Stomach smooth muscle (tissue), 2 donors: ENCODE data around the gene SYNRG.

Experiments
- H3K27ac ChIP-seq: one replicate; pipeline ENCODE4 v1.7.0; 2013; ENCODE audit warnings: mild to moderate bottlenecking, low read length, inconsistent platforms
- H3K27me3 ChIP-seq, 2 donors: one replicate each; pipeline ENCODE4 v1.7.0; 2013; ENCODE audit warnings: low read length in 2 of 2; ENCODE audit not compliant: insufficient read depth in 2 of 2, control insufficient read depth in 1 of 2
- H3K36me3 ChIP-seq, 2 donors: one replicate each; pipeline ENCODE4 v1.7.0; 2013; ENCODE audit warnings: low read length in 2 of 2; ENCODE audit not compliant: control insufficient read depth in 2 of 2, insufficient read depth in 2 of 2
- H3K4me1 ChIP-seq: one replicate; pipeline ENCODE4 v1.7.0; 2013; ENCODE audit warnings: low read length; ENCODE audit not compliant: control insufficient read depth, insufficient read depth
- H3K4me3 ChIP-seq, 2 donors: one replicate each; pipeline ENCODE4 v1.7.0; 2013; ENCODE audit warnings: low read length in 2 of 2
- H3K9ac ChIP-seq, 2 donors: one replicate each; pipeline ENCODE4 v1.7.0; 2013; ENCODE audit warnings: low read length in 2 of 2, mild to moderate bottlenecking in 1 of 2
- H3K9me3 ChIP-seq, 2 donors: one replicate each; pipeline ENCODE4 v1.7.0; 2013; ENCODE audit warnings: low read length in 2 of 2; ENCODE audit not compliant: control insufficient read depth in 2 of 2
- donor health status: healthy.
- donor health status: Pancreatic carcinoma.

Gene SYNRG

DNA sequence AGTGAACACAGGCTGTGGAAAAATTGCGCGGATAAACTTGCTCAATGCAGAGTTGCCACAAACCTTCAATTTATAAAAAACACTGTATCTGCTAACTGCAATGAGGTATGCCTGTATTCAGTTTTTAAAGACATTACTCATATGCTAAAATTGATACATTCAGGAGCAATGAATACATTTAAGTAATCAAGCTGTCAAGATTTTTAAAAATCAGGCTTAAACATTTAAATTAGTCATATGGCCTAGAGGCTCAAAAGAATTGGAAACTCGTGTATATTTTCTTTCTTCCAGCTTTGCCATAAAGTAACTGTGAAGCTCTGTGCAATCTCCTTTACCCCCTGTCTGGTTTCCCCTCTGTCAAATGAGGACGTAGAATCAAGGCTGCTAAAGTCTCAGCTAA lies 4.1 kb downstream of the SYNRG start:
- H3K27ac ChIP-seq, result no peak overlapping the region
- no peak overlapping the region for H3K9ac ChIP-seq
- H3K27me3 ChIP-seq, result no peaks in the 10 kb centered on the region
- H3K9me3 ChIP-seq, result no peaks in the 10 kb centered on the region
- H3K36me3 ChIP-seq, result peaks cover 0 to 2% of the 10 kb centered on the region in 2 donors
- H3K4me1 ChIP-seq, result no peaks in the 10 kb centered on the region
- H3K4me3 ChIP-seq, result no peak overlapping the region

DNA sequence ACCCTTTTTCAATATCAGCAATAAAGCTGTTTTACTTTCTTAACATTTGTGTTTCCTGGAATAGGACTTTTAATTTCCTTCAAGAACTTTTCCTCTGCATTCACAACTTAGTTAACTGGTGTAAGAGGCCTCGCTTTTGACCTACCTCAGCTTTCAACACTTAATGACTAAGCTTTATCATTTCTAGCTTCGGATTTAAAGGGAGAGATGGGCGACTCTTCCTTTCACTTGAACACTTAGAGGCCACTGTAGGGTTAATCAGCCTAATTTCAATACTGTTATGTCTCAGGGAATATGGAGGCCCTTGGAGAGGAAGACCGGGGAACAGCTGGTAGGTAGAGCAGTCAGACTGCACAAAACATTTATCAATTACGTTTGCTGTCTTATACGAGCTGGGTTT lies 4.7 kb downstream of the SYNRG start:
- Histone ChIP-seq H3K27ac (no peak overlapping the region), H3K27me3 (no peaks in the 10 kb centered on the region), H3K36me3 (peaks cover 0 to 2% of the 10 kb centered on the region in 2 donors), H3K9ac (no peak overlapping the region), H3K9me3 (no peaks in the 10 kb centered on the region), H3K4me3 (no peak overlapping the region), H3K4me1 (no peaks in the 10 kb centered on the region)

DNA sequence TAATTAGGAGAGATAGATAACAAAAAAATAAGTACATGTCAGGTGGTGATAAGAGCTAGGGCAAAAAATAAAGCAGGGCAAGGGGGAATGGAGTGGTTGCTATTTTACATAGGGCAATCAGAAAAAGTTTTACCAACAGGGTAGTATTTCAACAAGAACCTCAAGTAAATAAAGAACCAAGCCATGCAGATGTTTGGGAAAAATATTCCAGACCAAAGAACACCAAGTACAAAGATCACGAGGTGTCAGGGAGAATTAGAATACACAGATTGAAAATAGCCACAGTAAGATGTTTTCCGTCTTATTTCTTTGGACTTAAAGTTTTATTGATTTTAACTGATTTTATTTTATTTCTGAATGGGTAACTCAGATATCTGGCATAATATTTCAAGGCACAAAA lies 11.1 kb downstream of the SYNRG start:
- H3K4me3 ChIP-seq, result no peak overlapping the region
- H3K27ac ChIP-seq, result no peak overlapping the region
- no peaks in the 10 kb centered on the region for H3K27me3 ChIP-seq
- H3K4me1 ChIP-seq, result no peaks in the 10 kb centered on the region
- no peak overlapping the region for H3K9ac ChIP-seq
- H3K9me3 ChIP-seq, result no peaks in the 10 kb centered on the region
- peaks cover 25 to 28% of the 10 kb centered on the region in 2 donors for H3K36me3 ChIP-seq

DNA sequence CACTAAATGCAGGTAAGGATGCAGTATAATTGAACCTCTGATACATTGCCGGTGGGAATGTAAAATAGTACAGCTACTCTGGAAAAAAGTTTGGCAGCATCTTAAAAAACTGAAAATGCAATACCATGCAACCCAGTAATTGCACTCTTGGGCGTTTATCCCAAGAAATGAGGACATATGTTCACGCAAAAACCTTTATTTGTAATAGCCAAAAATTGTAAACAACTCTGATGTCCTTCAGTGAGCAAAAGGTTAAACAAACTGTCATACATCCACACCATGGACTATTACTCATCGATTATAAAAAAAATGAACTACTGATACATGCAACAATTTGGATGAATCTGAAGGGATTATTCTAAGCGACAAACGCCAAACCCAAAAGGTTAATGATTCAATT lies 16.9 kb downstream of the SYNRG start:
- H3K27me3 ChIP-seq, result no peaks in the 10 kb centered on the region
- H3K36me3 ChIP-seq, result peaks cover 15 to 27% of the 10 kb centered on the region in 2 donors

DNA sequence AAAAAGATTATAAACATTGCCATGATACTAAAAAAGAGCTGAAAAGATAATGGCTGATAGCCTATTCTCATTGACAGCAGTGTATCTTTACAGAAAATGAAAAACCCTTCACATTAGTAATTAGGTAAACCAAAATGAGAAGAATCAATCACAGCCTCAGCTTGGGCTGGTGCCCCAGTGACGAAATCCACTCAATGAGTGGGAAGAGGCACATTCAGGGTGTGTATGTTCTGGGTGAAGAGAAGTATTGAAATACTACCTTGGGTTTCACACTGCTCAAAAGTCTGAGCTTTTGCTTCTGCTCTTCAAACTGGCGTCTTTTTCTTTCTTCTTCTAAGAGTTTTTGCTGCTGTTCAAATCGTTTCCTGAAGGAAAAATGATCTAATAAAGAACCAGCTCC lies 24.2 kb downstream of the SYNRG start:
- Histone ChIP-seq H3K4me1 (no peaks in the 10 kb centered on the region), H3K27me3 (no peaks in the 10 kb centered on the region), H3K4me3 (no peak overlapping the region), H3K9ac (no peak overlapping the region), H3K36me3 (peaks cover 31 to 40% of the 10 kb centered on the region in 2 donors), H3K27ac (no peak overlapping the region), H3K9me3 (no peaks in the 10 kb centered on the region)

More for the DNA sequence above, 16.9 kb downstream of the SYNRG start:
- H3K4me3 ChIP-seq, result no peak overlapping the region
- H3K9ac ChIP-seq, result no peak overlapping the region
- no peak overlapping the region for H3K27ac ChIP-seq
- H3K9me3 ChIP-seq, result no peaks in the 10 kb centered on the region
- no peaks in the 10 kb centered on the region for H3K4me1 ChIP-seq

DNA sequence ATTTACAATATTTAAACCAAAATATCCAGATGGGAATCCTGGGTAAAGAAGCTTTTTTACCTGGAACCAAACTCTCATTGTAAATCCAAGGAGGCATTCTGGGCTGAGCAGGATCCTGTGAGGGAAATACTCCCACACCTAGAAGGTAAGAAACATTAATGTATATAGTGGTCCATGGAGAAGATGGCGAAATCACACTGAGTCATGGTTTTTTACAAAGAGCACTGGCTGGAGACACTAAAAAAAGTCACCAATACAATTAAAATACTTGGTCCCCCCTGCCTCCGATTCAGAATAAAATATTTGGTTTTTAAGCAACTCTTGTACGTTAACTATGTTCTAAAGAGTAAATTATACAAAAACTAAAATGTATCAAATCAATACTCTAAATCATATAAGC lies 32.9 kb downstream of the SYNRG start:
- Histone ChIP-seq H3K36me3 (peaks cover 13 to 14% of the 10 kb centered on the region in 2 donors), H3K9me3 (no peaks in the 10 kb centered on the region), H3K9ac (no peak overlapping the region), H3K4me1 (no peaks in the 10 kb centered on the region), H3K4me3 (no peak overlapping the region), H3K27me3 (no peaks in the 10 kb centered on the region), H3K27ac (no peak overlapping the region)

DNA sequence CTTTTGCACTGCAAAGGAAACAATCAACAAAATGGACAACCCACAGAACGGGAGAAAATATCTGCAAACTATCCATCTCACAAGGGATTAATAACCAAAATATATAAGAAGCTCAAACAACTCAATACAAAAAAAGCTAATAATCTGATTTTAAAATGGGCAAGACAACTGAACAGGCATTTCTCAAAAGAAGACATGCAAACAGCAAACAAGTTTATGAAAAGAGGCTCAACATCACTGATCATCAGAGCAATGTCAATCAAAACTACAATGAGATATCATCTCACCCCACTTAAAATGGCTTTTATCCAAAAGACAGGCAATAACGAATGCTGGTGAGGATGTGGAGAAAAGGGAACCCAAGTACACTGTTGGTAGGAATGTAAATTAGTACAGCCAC lies 34.8 kb downstream of the SYNRG start:
- no peak overlapping the region for H3K4me3 ChIP-seq
- no peak overlapping the region for H3K27ac ChIP-seq
- H3K9ac ChIP-seq, result no peak overlapping the region
- no peaks in the 10 kb centered on the region for H3K27me3 ChIP-seq
- H3K9me3 ChIP-seq, result no peaks in the 10 kb centered on the region
- peaks cover 17 to 19% of the 10 kb centered on the region in 2 donors for H3K36me3 ChIP-seq
- no peaks in the 10 kb centered on the region for H3K4me1 ChIP-seq

DNA sequence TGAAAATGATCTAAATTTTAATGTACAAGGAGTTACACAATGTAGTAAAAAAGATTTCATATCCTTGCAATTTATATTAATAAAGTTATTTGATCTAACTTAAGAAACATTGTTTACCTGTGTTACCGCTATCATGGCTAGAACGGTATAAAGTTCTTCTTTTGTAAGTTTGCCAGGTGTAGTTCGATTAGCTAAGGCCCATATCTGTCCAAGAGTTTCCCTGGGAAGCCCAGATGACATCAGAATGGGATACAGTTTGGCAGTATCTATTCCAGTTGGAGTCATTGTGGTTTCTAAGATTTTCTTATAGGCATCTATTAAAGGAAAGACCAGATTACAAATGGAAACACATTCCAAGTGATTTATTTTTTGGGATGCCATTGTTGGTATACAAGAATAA lies 37.5 kb downstream of the SYNRG start:
- peaks cover 18 to 33% of the 10 kb centered on the region in 2 donors for H3K36me3 ChIP-seq
- H3K4me3 ChIP-seq, result no peak overlapping the region
- no peak overlapping the region for H3K9ac ChIP-seq
- no peaks in the 10 kb centered on the region for H3K4me1 ChIP-seq
- no peaks in the 10 kb centered on the region for H3K9me3 ChIP-seq
- H3K27ac ChIP-seq, result no peak overlapping the region
- H3K27me3 ChIP-seq, result no peaks in the 10 kb centered on the region

DNA sequence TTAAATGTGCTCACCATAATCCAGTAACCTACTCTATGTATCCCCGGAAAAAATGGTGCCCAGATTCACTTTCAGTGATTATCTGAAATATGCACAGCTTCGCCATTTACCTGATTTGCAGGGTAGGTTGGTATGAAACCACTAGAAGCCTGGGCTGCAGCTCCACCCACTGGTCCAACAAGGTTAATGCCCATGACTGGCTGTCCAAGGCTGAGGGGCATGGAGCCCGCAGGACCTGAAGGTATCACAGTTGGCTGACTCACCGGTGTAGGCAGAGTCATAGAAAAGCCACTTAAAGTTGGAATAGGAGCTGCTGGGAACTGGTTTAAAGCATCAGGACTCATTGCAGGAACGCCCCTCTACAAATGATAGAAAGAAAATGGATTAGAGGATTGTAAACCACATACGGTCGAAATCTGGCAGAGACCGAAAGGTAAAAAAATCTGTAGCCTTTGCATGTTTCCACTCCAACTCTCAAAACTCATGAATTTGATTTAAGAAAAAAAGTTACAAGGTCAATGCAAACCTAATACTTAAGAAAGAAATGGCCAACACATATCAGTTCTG lies 38.6 kb downstream of the SYNRG start:
- no peak overlapping the region for H3K27ac ChIP-seq
- peaks cover 18 to 33% of the 10 kb centered on the region in 2 donors for H3K36me3 ChIP-seq
- H3K27me3 ChIP-seq, result no peaks in the 10 kb centered on the region

DNA sequence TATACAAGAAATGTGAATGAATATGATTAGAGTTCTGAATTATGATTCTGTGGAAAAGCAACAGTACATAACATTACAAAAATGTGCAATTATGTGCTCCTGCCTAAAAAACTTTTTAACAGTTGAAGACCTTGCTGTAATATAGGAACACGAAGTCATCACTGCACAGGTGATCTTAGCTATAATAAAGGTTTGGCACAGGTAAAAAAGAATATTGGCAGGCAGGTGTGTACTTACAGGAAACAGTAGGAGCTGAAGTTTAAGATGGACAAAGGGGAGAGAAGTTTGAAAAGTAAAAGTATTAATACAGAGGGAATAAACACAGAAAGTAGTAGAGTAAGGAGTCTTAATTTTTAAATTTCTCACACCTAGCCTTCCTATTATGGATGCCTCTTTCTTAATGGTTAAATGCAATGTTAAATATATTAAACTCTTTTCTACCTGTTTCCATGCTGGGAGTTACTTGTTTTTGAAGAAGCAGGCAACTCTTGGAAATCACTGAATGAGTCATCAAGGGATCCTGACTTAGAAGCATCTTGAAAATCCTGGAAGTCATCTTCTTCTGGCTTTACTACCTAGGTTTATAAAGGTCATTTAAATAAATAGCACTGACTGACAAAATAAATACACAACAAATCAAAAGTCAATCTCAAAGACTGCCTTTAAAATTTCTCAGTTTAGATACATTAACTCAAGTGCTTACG lies 40.7 kb downstream of the SYNRG start:
- Histone ChIP-seq H3K4me1 (no peaks in the 10 kb centered on the region), H3K9ac (no peak overlapping the region), H3K9me3 (no peaks in the 10 kb centered on the region), H3K27me3 (no peaks in the 10 kb centered on the region), H3K4me3 (no peak overlapping the region), H3K36me3 (peaks cover 14 to 26% of the 10 kb centered on the region in 2 donors), H3K27ac (no peak overlapping the region)

More for the DNA sequence above, 38.6 kb downstream of the SYNRG start:
- no peaks in the 10 kb centered on the region for H3K4me1 ChIP-seq
- no peak overlapping the region for H3K4me3 ChIP-seq
- no peaks in the 10 kb centered on the region for H3K9me3 ChIP-seq
- H3K9ac ChIP-seq, result no peak overlapping the region

DNA sequence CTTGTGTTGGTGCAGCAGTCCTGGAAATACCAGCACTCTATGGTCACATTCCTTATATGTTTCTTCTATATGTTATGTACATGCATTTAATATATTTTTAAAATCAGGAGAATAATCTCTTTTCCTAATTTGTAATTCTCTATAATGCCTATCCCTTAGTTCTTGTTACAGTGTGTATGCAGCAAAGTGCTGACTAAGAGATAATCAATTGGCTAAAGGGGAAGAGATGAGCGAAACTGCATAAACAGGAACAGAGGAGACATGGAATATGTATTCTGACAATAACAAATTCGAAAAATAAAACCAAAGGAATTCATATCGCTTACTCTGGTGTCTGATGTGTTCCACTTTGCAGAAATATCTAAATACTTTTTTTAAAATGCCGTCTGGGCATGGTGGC lies 41.7 kb downstream of the SYNRG start:
- Histone ChIP-seq H3K9me3 (no peaks in the 10 kb centered on the region), H3K9ac (no peak overlapping the region), H3K36me3 (peaks cover 15 to 26% of the 10 kb centered on the region in 2 donors), H3K4me1 (no peaks in the 10 kb centered on the region), H3K27me3 (no peaks in the 10 kb centered on the region), H3K27ac (no peak overlapping the region), H3K4me3 (no peak overlapping the region)
